ENCODE results near the gene SIGLEC8. TPM values are rescaled to one million over a fixed set of nuclear protein-coding genes. Genes with fewer than 3 reads are reported as not detected.
"Not testable (repeated sequence)": the region's sequence is repeated elsewhere in the genome, so short reads cannot be mapped to it uniquely, and the experiment has no call there.

The SIGLEC8 gene
- total RNA-seq, 2 experiments from 2014 or later: not detected

DNA sequence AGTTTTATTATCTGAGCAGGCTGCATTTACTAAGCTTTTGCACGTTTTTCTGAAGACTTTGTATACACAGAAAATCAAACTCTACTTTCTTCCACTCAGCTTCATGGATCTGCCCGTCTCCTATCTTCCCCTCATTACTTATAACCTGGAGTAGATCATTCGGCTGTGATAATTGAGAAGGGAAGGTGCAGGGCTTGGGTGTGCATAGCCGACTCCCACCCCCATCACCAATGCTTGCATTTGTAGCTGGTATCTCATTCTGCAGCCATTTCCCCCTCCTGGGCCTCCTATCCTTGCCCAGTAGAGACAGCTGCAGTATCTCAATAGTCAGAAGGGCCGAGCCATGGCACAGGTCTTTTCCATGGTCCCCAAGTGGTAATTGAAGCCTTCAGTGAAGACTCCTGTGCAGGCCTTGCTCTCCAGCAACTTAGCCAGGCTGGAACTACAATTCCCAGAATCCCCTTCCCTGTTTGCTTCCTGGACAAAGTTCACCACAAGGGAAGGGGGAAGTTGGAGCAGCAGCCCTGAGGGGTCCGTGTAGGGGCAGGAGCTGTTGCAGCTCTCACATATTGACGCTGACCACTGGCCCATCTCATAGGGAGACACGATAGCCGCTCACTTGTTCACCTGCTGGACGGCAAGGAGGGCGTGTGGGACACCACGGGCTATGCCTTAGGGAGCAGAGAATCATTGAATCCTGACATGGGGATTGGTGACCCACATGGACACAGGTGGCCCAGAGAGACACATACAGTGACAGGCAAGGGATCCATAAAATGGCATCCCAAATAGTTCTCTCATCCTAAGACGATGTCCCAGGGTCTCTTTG is 2.1 kb upstream of the SIGLEC8 start:
- CTCF ChIA-PET: interaction anchor here (0.7 to 4.1 kb wide), 3 partner anchors 13 to 55 kb away, joined by 3 to 25 read pairs (median 4); no protein-coding TSS in a partner anchor
- Mint-ChIP-seq H3K27ac (no peak overlapping the region), H3K36me3 (peaks cover 1% of the 10 kb centered on the region), H3K4me1 (ENCODE audit: low read depth) (peaks cover 18% of the 10 kb centered on the region), H3K27me3 (peaks cover 31% of the 10 kb centered on the region), H3K4me3 (no peak overlapping the region), H3K9me3 (no peaks in the 10 kb centered on the region)
- POLR2A ChIA-PET: no interaction called here
- DNase-seq: no peak
- intact Hi-C loops (cut with micrococcal nuclease): no loop called here

DNA sequence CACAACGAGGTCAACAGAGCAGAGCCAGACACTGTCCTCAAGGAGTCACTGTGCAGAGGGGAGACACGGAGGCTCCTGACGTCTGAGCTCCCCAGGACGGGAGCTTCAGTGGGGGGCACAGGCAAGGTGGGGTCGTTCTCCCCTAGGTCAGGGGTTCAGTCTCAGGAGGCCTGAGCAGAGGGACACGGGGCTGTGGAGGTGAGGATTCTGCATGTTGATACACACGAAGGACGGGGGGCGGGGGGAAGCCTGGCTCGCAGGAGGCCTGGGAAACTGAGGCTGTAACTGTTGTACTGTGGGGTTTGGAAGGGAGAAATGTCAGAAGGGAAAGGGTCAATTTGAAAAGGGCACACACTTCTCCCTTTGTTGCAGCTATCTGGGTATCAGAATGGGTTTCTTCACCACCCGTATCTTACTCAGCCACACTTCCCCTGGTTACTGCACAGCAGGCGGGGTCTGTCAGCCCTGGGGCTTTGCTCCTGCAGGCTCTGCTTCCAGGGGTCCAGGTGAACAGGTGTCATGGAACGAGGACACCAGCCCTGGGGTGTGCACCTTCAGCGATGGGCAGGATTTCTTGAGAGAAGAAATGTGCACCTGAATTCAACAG is 748 bp upstream of the SIGLEC8 start:
- intact Hi-C loops (cut with micrococcal nuclease): no loop called here
- Mint-ChIP-seq H3K27ac (no peak overlapping the region), H3K27me3 (peaks cover 22% of the 10 kb centered on the region), H3K9me3 (no peaks in the 10 kb centered on the region), H3K4me1 (ENCODE audit: low read depth) (peaks cover 14% of the 10 kb centered on the region), H3K4me3 (no peak overlapping the region), H3K36me3 (no peaks in the 10 kb centered on the region)
- no peak for DNase-seq
- ChIA-PET POLR2A (no interaction called here), CTCF (no interaction called here)

DNA sequence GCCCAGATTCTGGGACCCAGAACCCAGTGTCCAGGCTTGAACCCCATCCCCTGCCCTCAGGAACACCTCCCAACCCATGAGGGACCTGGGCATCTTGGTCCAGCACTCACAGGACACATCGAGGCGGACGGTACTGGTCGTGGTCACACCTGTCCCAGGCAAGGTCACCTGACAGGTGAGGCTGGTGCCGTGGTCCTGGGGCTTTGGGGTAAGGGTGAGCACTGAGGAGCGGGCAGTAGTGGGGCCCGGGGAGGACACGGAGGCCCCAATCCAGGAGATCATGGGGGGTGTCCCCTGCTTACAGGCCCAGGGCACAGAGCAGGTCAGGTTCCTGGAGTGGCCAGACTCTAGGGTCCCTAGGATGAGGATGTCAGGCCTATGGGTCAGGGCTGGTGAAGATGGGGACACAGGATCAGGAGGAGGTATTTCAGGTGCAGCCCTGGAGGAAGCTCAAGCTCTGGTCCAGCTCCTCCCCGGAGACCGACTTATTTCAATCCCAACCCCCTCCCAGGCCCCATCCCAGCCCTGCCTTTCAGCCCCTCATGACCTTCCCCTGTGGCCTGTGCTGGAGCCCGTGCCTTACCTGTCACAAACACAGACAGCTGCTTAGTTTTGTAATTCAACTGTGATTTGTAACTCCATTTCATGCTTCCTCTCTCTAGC is 772 bp downstream of the SIGLEC8 start:
- Mint-ChIP-seq H3K4me1 (ENCODE audit: low read depth) (peaks cover 6% of the 10 kb centered on the region), H3K9me3 (peaks cover under 1% of the 10 kb centered on the region), H3K4me3 (no peak overlapping the region), H3K36me3 (peaks cover under 1% of the 10 kb centered on the region), H3K27me3 (peaks cover 14% of the 10 kb centered on the region), H3K27ac (no peak overlapping the region)
- ChIA-PET POLR2A (no interaction called here), CTCF (interaction anchor here (1.7 kb wide), 1 partner anchor 15 kb away, joined by 6 read pairs; no protein-coding TSS in a partner anchor)
- DNase-seq: no peak
- intact Hi-C loops (cut with micrococcal nuclease): no loop called here

DNA sequence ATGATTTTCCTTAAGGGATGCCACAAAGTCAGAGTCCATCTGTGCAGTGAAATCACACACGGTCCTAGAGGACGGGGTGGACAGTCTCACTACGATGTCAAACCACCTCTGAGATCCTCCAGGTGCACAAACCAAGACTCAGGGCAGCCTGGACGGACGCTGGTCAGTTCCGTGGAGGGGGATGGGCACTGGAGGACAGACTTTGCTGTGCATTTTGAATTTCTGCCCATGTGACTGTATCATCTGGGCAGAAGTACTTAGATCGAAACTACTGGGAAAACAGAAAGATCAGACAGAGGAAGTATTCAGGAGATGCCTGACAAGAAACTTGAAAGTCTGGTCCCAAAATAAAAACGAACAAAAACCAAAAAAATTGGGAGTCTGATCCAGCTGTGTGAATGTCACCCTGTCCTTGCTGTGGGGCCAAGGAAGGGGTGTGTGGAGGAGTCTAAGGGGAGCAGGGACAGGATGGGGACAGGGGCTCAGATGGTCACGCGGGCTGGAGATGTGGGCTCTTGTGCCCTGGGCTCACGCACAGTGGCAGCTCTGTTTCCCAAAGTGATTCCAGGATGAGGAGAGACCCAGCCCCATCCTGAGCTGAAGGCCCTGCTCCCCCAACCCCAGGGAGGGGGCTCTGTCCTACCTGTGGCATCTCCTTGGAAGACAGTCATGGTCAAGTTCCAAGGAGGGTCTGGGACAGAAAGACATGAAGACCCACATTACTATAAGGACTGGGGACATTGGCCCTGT is 1.5 kb downstream of the SIGLEC8 start:
- intact Hi-C loops (cut with micrococcal nuclease): no loop called here
- Mint-ChIP-seq H3K9me3 (peaks cover 9% of the 10 kb centered on the region), H3K4me1 (ENCODE audit: low read depth) (peaks cover 6% of the 10 kb centered on the region), H3K27me3 (peaks cover 10% of the 10 kb centered on the region), H3K27ac (no peak overlapping the region), H3K36me3 (peaks cover 6% of the 10 kb centered on the region), H3K4me3 (no peak overlapping the region)
- ChIA-PET POLR2A (no interaction called here), CTCF (interaction anchor here (1.7 kb wide), 1 partner anchor 16 kb away, joined by 6 read pairs; no protein-coding TSS in a partner anchor)
- DNase-seq: no peak

DNA sequence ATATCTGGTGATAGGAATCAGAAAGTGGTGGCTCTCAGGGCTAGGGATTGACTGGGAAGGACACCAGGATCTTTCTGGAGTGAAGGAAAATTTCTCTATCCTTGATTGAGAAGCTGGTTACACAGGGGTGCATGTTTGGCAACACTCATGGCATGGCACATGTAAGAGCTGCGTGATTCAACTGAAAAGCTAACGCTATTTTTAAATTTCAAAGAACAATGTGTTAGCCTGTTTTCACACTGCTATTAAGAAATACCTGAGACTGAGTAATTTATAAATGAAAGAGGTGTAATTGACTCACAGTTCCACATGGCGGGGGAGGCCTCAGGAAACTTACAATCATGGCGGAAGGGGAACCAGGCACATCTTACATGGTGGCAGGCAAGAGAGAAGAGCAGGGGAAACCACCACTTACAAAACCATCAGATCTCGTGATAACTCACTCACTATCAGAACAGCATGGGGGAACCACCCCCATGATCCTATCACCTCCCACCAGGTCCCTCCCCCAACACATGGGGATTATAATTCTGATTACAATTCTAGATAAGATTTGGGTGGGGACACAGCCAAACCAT is 7.4 kb downstream of the SIGLEC8 start:
- H3K27ac Mint-ChIP-seq: peak overlapping the region; percentile 83
- H3K4me3 Mint-ChIP-seq: no peak overlapping the region
- H3K27me3 Mint-ChIP-seq: no peaks in the 10 kb centered on the region
- POLR2A ChIA-PET: interaction anchor here (1.0 to 1.4 kb wide), 2 partner anchors 10 to 11 kb away, joined by 3 to 4 read pairs; no protein-coding TSS in a partner anchor
- H3K4me1 Mint-ChIP-seq (ENCODE audit: low read depth): peaks cover 41% of the 10 kb centered on the region
- peaks cover 46% of the 10 kb centered on the region for H3K9me3 Mint-ChIP-seq
- CTCF ChIA-PET: interaction anchor here (0.7 to 1.7 kb wide), 4 partner anchors 9 to 29 kb away, joined by 3 to 7 read pairs (median 3); no protein-coding TSS in a partner anchor
- intact Hi-C loops (cut with micrococcal nuclease): loop anchor here (1.0 kb wide), 1 partner anchor 10 kb away; no protein-coding TSS in a partner anchor
- peaks cover 21% of the 10 kb centered on the region for H3K36me3 Mint-ChIP-seq
- DNase-seq: peak; percentile 75

DNA sequence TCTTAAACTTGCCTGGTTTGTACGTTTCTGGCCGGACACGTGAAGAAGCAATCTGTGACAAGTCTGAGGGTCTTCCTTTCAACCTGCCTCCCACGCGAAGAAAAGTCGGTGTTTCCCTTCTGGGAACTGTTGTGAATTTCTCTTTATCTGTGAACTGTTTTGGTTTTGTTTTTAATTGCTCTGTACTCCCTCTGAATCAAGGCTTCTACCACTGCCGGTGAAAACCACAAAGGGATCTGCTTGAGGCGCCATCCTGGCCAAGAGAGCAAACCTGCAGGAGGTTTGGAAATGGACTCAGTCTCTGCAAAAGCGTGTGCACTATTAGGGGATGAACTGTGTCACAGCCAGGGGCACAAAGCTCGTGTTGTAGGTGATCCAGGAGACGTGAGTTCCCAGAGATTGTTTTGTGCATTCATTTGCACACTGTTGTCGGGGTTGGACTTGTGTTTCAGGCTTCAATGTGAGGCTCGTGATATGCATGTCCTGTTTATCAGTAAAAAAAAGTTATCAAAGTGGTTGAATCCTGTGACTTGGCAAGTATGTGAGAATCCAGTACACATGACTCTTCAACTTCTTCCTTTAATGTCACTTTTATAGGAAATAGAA is 9.7 kb downstream of the SIGLEC8 start:
- no peaks in the 10 kb centered on the region for H3K27me3 Mint-ChIP-seq
- intact Hi-C loops (cut with micrococcal nuclease): loop anchor here (2.0 to 5.0 kb wide), 3 partner anchors 24 to 336 kb away; no protein-coding TSS in a partner anchor
- DNase-seq: peak; percentile 80
- peaks cover 49% of the 10 kb centered on the region for H3K4me1 Mint-ChIP-seq (ENCODE audit: low read depth)
- H3K27ac Mint-ChIP-seq: peak overlapping the region; percentile 93
- ChIA-PET CTCF (interaction anchor here (0.7 to 3.3 kb wide), 4 partner anchors 8 to 209 kb away, joined by 3 to 15 read pairs (median 4); no protein-coding TSS in a partner anchor), POLR2A (interaction anchor here (1.0 to 1.1 kb wide), 2 partner anchors 9 to 81 kb away, joined by 3 read pairs; no protein-coding TSS in a partner anchor)
- H3K36me3 Mint-ChIP-seq: peaks cover 24% of the 10 kb centered on the region
- H3K9me3 Mint-ChIP-seq: peaks cover 52% of the 10 kb centered on the region
- peak overlapping the region; percentile 51 for H3K4me3 Mint-ChIP-seq

DNA sequence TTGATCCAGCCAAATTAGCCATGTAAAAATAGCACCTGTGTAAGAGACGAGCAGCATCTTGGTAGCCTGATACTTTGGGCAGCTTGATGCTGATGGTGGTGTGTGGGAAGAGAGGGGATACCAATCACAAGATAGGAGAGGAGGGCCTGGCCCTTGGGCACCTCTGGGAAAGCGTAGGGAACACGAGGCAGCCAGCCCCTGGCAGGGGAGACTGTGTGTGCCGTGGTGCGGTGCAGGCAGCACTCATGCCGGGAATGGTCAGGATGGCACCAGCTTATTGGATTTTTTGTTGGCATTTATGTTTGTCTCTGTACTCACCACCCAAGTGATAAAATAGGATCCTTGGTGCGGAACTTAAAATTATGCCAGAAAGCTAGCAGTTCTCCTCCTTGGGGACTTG is 10.2 kb downstream of the SIGLEC8 start:
- H3K4me1 Mint-ChIP-seq (ENCODE audit: low read depth): peaks cover 53% of the 10 kb centered on the region

DNA sequence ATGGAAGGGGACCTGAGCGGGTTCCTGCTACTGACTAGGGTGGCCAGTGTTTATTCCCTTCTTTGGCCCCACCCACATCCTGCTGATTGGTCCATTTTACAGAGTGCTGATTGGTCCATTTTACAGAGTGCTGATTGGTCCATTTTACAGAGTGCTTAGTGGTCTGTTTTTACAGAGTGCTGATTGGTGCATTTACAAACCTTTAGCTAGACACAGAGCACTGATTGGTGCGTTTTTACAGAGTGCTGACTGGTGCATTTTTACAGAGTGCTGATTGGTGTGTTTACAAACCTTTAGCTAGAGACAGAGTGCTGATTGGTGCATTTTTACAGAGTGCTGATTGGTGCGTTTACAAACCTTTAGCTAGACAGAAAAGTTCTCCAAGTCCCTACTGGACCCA is 10.7 kb downstream of the SIGLEC8 start:
- Mint-ChIP-seq H3K36me3 (peaks cover 28% of the 10 kb centered on the region), H3K27ac (peak overlapping the region; percentile 93), H3K9me3 (peaks cover 52% of the 10 kb centered on the region), H3K4me1 (ENCODE audit: low read depth) (peaks cover 58% of the 10 kb centered on the region)
- intact Hi-C loops (cut with micrococcal nuclease): loop anchor here (5.0 kb wide), 1 partner anchor 335 kb away; no protein-coding TSS in a partner anchor
- H3K4me3 Mint-ChIP-seq, POLR2A ChIA-PET, H3K27me3 Mint-ChIP-seq, DNase-seq: not testable (repeated sequence)
- CTCF ChIA-PET: interaction anchor here (1.4 to 3.3 kb wide), 2 partner anchors 26 to 69 kb away, joined by 4 to 15 read pairs; no protein-coding TSS in a partner anchor

More for the DNA sequence above, 10.2 kb downstream of the SIGLEC8 start:
- Mint-ChIP-seq H3K36me3 (peaks cover 27% of the 10 kb centered on the region), H3K27me3 (no peaks in the 10 kb centered on the region), H3K27ac (peak overlapping the region; percentile 93), H3K4me3 (peak overlapping the region; percentile 51), H3K9me3 (peaks cover 52% of the 10 kb centered on the region)
- intact Hi-C loops (cut with micrococcal nuclease): loop anchor here (2.0 to 5.0 kb wide), 3 partner anchors 25 to 336 kb away; no protein-coding TSS in a partner anchor
- ChIA-PET POLR2A (interaction anchor here (1.0 kb wide), 1 partner anchor 80 kb away, joined by 3 read pairs; no protein-coding TSS in a partner anchor), CTCF (interaction anchor here (1.4 to 3.3 kb wide), 2 partner anchors 25 to 68 kb away, joined by 4 to 15 read pairs; no protein-coding TSS in a partner anchor)
- no peak for DNase-seq

DNA sequence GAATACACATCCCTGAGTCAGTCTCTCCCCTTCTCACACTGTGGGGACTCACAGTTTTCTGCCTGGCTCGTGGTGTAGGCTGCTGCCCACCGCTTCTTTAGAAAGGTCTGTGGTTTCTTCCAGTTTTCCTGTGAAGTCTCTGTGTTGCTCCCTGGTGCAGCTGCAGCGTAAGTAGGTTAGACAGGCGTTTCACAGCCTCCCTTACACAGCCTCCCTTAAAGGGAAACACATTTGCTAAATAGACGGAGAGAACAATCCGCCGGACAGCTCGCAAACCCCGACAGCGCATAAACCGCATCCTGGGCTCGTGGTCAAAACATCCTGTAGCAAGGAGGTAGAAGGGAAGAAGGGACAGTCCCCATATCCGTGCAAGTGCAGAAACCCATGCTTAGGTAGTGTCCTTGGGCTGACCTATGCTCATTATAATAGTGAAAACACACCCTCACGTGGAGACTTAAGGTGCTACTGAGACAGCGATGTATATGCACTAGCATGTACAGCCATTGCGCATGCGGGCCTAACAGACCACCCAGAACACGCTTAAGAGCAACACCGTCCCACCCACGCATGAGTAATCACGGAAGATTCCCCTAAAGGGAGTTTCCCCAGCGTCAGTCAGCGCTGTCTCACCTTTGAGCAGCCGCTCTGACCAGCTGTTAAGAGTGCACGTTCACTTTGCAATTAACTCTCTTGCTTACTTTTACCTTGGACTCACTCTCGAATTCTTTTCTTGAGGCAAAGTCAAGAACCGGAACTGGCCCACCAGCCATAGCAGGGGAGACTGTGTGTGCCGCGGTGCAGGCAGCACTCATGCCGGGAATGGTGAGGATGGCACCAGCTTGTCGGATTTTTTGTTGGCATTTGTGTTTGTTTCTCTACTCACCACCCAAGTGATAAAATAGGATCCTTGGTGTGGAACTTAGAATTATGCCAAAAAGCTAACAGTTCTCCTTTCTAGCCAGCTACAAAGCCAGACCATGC is 16.6 kb downstream of the SIGLEC8 start:
- Mint-ChIP-seq H3K4me3 (peak overlapping the region; percentile 81), H3K27ac (peak overlapping the region; percentile 97), H3K9me3 (peaks cover 13% of the 10 kb centered on the region), H3K4me1 (ENCODE audit: low read depth) (peaks cover 60% of the 10 kb centered on the region), H3K36me3 (peaks cover 7% of the 10 kb centered on the region), H3K27me3 (peaks cover 2% of the 10 kb centered on the region)
- intact Hi-C loops (cut with micrococcal nuclease): loop anchor here (1.0 kb wide), 5 partner anchors 10 to 344 kb away; partner anchors contain the start of gene ETFB
- POLR2A ChIA-PET: interaction anchor here (1.0 to 1.9 kb wide), 7 partner anchors 9 to 74 kb away, joined by 3 to 9 read pairs (median 5); partner anchors contain the start of gene NKG7
- CTCF ChIA-PET: interaction anchor here (0.6 to 7.0 kb wide), 15 partner anchors 9 to 327 kb away, joined by 3 to 55 read pairs (median 6); partner anchors contain the start of gene SIGLEC10
- peak; percentile 97 for DNase-seq
